Glomerular visceral epithelial cell (primary cell): ENCODE measurements around the gene MRPL4.

Source experiments
- DNase-seq: peaks from one replicate; pipeline ENCODE4 v3.0.0-alpha.2; 2016; ENCODE audit errors: extremely low spot score

MRPL4 gene

DNA sequence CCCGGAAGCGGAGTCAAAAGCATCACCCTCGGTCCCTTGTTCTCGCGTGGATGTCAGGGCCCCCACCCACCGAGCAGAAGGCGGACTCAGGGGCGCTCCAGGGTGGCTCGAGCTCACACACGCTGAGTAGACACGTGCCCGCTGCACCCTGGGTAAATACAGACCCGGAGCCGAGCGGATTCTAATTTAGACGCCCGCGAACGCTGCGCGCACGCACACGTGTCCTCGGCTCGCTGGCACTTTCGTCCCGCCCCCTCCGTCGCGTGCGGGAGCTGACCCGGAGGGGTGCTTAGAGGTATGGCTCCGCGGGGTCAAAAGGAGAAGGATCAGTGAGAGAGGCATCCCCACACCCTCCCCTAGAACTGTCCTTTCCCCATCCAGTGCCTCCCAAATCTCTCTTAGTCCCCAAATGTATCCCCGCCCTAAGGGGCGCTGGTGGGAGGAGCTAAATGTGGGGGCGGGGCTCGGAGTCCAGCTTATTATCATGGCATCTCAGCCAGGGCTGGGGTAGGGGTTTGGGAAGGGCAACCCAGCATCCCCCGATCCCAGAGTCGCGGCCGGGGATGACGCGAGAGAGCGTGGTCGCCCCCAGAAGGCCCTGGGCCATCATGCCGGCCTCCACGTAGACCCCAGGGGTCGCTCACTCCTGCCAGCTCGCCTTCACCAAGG, 37.3 kb downstream of the MRPL4 start:
- DNase-seq = no peak

DNA sequence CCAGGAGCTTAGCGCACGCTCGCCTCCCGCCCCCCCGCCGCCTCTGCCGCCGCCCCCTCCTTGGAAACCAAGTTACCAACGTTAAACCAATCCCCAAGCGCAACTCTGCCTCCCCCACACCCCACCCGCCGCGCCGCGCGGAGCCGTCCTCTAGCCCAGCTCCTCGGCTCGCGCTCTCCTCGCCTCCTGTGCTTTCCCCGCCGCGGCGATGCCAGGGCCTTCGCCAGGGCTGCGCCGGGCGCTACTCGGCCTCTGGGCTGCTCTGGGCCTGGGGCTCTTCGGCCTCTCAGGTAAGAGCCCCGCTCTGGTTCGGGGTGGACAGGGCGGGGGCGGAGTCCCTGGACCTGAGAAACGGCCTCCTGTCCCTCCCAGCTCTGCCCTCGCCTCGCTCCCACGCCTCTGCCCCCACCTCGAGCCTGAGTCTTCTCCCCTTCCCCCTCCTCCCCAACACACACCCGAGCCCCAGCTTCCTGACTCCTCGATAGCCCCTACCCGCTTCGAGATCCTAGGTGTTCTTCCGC, 37.9 kb downstream of the MRPL4 start, which contains the start of gene ICAM5:
Gene ICAM5, plus strand, starts transcription at position 117 of the 521 bp plus-strand sequence. Its CDS starts 92 bp downstream, at position 209.
- no peak for DNase-seq

DNA sequence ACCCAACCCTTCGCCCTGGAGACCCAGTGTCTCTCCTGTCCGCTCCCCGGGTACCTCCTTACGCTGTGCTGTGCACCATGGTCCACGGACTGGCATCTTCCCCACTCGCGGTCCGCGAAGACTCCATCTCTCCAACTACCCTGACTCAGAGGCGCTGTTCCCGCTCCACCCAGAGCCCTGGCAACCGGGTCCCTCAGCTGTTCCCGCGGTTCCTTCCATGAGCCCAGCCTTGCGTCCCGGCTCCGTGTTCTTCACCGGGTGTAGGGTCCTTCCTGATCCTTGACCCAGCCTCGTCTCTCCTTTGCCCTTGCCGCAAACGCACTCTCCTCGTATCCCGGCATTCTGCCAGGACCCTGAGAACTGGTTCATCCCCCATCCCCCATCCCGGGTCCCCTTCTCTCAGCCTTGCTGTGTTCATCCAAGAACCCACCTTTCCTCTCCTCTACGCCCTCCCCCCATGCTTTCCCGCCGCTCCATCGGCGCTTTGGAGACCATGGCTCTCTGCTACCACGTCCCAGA, 38.4 kb downstream of the MRPL4 start:
- no peak for DNase-seq

DNA sequence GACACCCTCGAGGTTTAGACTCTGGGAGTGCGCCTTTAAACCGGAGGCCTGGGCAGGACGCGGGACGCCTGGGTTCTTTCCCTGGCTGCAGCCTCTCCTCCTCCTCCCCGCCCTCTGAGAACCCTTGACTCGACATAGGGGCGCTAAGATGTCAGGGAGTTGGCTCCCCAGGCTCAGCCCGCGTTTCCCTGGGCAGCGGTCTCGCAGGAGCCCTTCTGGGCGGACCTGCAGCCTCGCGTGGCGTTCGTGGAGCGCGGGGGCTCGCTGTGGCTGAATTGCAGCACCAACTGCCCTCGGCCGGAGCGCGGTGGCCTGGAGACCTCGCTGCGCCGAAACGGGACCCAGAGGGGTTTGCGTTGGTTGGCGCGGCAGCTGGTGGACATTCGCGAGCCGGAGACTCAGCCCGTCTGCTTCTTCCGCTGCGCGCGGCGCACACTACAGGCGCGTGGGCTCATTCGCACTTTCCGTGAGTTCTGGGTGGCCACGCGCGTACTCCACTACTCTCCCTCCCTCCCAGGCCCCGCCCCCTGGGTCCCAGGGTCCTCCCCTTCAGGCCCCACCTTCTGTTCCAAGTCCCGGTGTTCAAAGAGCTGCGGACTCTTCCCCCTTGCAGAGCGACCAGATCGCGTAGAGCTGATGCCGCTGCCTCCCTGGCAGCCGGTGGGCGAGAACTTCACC, 39.0 kb downstream of the MRPL4 start:
- peak; percentile 62 for DNase-seq

DNA sequence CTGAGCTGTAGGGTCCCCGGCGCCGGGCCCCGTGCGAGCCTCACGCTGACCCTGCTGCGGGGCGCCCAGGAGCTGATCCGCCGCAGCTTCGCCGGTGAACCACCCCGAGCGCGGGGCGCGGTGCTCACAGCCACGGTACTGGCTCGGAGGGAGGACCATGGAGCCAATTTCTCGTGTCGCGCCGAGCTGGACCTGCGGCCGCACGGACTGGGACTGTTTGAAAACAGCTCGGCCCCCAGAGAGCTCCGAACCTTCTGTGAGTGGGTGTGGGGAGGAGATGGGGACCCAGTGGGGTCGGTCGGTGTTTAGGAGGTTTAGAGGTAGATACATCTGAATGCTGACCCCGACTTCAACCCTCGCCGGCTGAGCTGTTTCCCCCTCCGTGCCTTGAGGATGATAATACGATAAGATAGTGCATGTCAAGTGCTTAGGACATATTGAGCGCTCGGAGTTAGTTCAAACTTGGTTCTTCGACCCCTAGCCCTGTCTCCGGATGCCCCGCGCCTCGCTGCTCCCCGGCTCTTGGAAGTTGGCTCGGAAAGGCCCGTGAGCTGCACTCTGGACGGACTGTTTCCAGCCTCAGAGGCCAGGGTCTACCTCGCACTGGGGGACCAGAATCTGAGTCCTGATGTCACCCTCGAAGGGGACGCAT, 39.7 kb downstream of the MRPL4 start:
- DNase-seq = no peak

DNA sequence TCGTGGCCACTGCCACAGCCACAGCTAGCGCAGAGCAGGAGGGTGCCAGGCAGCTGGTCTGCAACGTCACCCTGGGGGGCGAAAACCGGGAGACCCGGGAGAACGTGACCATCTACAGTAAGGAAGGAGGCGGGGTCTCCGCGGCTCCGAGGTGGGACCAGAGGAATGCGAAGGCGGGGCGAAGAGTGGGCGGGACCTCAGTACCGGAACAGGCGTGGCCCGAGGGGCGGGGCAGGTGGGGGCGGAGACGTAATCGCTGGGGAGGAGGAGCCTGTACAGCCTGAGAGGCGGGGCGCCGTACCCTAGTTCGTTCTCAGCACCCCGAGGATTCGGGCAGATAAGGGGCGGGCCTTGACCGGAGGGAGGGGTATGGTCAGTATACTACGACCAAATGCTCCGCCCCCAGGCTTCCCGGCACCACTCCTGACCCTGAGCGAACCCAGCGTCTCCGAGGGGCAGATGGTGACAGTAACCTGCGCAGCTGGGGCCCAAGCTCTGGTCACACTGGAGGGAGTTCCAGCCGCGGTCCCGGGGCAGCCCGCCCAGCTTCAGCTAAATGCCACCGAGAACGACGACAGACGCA, 40.3 kb downstream of the MRPL4 start:
- peak; percentile 85 for DNase-seq

DNA sequence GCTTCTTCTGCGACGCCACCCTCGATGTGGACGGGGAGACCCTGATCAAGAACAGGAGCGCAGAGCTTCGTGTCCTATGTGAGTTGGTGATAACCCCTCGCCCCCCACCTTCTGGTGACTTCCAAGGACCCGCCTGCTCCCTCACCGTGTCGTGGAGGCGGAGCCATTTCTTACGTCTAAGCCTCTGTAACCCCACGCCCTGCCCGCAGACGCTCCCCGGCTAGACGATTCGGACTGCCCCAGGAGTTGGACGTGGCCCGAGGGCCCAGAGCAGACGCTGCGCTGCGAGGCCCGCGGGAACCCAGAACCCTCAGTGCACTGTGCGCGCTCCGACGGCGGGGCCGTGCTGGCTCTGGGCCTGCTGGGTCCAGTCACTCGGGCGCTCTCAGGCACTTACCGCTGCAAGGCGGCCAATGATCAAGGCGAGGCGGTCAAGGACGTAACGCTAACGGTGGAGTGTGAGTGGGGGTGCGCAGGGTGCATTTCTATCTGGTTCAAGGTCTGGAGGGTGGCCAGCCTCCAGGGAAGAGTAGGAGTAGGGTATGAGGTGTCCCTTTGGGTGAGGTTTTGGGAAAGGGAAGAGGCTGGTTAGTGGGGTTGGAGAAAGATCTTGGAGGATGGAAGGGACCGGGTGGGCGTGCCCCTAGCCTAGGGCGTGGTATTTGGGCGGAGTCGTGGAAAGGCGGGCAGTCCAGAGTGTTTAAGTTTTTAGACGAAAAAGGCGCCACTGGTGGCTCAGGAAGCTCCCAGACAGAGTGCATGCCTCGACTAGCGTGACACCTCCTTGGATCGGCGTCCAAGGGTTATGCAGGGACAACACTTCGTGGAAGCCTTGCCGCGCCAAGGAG, 41.0 kb downstream of the MRPL4 start:
- no peak for DNase-seq

DNA sequence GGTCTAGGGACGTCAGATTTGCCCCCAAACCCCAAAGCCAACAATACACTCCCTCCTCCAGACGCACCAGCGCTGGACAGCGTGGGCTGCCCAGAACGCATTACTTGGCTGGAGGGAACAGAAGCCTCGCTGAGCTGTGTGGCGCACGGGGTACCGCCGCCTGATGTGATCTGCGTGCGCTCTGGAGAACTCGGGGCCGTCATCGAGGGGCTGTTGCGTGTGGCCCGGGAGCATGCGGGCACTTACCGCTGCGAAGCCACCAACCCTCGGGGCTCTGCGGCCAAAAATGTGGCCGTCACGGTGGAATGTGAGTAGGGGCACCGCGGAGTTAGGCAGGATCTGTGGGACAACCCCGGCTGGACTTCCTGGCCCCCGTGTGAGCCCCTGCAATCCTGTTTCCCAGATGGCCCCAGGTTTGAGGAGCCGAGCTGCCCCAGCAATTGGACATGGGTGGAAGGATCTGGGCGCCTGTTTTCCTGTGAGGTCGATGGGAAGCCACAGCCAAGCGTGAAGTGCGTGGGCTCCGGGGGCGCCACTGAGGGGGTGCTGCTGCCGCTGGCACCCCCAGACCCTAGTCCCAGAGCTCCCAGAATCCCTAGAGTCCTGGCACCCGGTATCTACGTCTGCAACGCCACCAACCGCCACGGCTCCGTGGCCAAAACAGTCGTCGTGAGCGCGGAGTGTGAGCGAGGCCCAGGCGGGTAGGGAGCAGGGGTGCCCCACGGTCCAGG, 41.8 kb downstream of the MRPL4 start:
- no peak for DNase-seq

DNA sequence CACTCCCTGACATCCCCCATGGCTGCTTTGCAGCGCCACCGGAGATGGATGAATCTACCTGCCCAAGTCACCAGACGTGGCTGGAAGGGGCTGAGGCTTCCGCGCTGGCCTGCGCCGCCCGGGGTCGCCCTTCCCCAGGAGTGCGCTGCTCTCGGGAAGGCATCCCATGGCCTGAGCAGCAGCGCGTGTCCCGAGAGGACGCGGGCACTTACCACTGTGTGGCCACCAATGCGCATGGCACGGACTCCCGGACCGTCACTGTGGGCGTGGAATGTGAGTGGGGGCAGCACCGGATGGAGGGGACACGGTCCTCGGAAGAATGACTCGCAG, 42.3 kb downstream of the MRPL4 start:
- no peak for DNase-seq

DNA sequence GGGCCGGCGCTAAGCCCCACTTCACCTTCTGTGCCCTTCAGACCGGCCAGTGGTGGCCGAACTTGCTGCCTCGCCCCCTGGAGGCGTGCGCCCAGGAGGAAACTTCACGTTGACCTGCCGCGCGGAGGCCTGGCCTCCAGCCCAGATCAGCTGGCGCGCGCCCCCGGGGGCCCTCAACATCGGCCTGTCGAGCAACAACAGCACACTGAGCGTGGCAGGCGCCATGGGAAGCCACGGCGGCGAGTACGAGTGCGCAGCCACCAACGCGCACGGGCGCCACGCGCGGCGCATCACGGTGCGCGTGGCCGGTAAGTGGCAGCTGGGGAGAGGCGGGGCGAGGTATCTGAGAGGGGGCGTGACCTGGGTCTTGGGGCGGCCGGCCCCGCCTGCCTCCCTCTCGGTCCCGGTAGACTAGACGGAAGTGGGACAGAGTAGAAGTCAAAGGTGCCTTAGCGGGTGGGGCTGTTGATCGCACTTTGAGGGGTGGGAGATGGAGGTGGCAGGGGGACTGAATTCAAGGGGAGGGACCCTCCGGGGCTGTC, 43.4 kb downstream of the MRPL4 start:
- no peak for DNase-seq

DNA sequence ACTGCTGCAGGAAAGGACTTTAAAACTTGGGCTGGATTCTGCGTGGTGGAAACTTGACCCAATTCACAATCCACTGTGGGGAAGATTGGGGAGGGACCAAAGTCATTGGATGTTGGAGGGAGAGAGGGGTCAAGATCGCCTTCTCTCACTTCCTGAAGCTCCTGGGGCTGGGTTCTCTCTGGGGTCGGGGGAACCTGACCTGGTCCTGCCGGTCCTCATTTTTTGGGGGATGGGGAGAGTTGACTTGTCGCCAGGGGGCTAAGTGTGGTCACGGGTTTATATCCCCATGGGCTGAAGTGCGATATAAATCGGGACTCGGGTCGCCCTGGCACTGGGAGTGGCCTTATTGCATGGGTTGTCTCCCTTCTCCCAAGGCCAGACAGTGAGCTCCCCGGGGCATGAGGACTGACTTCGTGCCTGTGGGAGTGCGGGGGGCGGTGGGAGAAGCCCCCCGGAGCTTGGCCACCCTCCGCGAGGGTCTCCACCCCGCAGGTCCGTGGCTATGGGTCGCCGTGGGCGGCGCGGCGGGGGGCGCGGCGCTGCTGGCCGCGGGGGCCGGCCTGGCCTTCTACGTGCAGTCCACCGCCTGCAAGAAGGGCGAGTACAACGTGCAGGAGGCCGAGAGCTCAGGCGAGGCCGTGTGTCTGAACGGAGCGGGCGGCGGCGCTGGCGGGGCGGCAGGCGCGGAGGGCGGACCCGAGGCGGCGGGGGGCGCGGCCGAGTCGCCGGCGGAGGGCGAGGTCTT, 44.0 kb downstream of the MRPL4 start:
- DNase-seq = no peak

DNA sequence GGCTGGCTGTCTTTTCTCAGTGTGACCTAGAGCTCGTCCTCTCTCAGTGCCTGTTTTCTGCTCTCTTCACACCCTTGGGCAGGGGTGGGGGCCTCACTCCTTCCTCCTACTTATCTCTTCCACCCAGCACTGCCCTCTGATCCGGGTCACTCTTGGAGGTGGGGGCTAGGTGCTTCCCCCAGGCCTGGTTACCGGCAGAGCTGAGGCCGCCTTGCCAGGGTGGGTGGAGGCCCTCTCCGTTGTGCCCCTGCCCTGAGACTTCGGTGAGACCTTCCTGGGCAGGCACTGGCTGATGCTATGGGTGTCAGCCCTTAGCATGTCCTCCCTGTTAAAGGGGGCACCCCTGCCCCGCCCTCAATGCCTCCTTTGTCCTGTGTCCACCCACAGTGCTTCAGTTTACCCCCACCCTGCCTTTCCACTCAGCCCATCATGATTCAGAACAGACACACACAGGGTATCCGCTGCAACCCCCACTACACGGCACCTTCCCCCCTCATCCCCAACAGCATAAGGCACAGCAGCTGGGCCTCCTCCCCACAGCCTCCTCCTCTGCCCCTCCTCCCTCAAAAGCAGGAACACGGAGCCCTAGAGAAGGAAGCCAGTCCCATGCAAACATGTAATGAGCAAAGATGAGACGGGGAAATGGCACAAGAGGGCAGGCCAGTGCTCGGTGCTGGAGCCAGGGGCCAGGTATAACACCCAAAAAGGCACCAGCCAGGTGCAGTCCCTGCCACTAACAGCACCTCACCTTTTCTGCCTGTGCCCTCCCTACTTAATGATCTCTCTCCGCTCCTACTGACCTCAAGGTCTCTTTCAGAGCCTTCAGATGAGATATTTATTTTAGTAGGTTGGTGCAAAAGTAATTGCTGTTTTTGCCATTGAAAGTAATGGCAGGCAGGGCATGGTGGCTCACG, 47.8 kb downstream of the MRPL4 start:
- DNase-seq = no peak

DNA sequence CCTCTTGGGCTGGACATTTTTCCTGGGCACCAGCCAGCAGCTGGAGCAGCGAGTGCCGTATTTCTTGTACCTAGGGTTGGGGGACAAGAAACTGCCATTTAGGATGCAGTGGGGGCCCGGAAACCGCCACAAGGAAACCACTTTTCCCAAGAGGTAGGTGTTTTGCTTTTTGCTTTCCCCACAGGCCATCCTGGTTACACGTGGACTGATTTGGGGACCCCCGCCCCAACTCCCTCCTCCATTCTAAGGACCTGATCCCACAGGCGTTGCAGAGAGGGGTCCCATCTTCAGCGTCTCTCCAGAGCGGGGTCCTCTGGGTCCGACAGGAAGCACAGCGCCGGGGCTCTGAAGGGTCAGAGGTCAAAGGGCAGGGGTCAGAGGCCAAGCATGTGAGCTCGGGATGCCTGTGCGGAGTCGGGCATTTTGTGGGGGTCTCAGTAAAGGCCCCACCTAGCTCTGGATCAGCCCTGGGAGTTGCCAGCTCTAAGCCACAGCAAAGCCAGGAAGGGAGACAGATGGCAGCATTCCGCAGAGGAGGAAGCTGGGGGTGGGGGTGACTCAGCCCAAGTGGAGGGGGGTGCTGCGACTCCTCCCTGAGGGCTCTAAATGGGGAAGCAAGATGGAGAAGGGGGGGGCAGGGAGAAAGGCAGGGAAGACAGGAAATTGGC, 53.3 kb downstream of the MRPL4 start:
- DNase-seq = no peak

DNA sequence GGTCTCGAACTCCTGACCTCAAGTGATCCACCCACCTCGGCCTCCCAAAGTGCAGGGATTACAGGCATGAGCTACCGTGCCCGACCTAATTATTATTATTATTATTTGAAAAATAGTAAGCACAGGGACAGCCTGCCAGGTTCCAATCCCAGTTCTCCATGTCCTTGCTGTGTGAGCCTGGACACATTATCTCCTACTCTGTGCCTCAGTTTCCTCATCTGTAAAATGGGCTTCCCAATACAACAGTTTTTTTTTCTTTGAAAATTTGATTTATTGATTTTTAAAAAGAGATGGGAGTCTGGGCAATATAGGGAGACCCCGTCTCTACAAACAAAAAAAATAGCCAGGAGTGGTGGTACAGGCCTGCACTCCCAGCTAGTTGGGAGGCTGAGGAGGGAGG, 54.3 kb downstream of the MRPL4 start:
- no peak for DNase-seq

DNA sequence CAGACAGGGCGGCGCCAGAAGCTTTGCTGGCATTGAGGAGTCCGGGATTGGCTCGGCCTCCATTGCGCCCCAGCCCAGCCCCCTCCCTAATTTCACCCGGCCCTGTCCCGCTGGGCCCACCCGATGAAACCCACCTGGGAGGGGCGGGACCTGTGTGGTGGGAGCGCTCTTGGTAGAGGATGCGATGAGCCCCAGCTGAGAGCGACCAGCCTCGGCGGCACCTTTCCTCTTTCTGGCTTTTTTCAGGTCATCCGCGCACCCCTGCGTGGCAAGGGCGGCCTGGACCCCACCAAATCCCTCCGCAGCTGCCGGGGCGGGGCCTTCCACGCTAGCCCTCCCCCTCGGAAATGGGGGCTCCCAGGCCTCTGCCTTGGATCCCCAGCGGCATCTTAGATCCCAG, 57.4 kb downstream of the MRPL4 start, which contains the start of gene ZGLP1:
Gene ZGLP1, minus strand, starts transcription at position 393 of the 400 bp plus-strand sequence.
- DNase-seq = no peak
